GM23338 (cell line): ENCODE measurements around the gene CLEC5A. TPM values are rescaled to one million over a fixed set of nuclear protein-coding genes. Genes with fewer than 3 reads are reported as not detected.

Experiments
- ATAC-seq: fragments of 200-7000 bp; cut with Tn5 transposase; 3 replicates; pipeline ENCODE4 v1.9.1; 2020
- DNase-seq: peaks from one replicate; pipeline ENCODE4 v3.0.0-alpha.2; 2015; ENCODE audit warnings: low spot score
- H2AFZ ChIP-seq: fragments of 200-600 bp; sonication (generic); 2 replicates; pipeline ENCODE4 v1.8.0; 2016; ENCODE audit warnings: antibody characterized with exemption, mild to moderate bottlenecking, moderate library complexity
- H3F3A ChIP-seq: fragments of 200-600 bp; sonication (generic); replicated peaks from 2 replicates; pipeline ENCODE4 v1.8.0; 2017; ENCODE audit warnings: antibody characterized with exemption, mixed run types, low read depth
- H3K27ac ChIP-seq: fragments of 200-600 bp; sonication (generic); 2 replicates; pipeline ENCODE4 v1.6.1; 2016; ENCODE audit warnings: low read depth
- H3K27me3 ChIP-seq: fragments of 200-600 bp; sonication (generic); 2 replicates; pipeline ENCODE4 v1.8.0; 2016; ENCODE audit warnings: mild to moderate bottlenecking, mixed run types, moderate library complexity; ENCODE audit not compliant: insufficient read depth
- H3K36me3 ChIP-seq: fragments of 200-600 bp; sonication (generic); 2 replicates; pipeline ENCODE4 v1.8.0; 2016; ENCODE audit warnings: mild to moderate bottlenecking; ENCODE audit not compliant: insufficient read depth
- H3K4me1 ChIP-seq: fragments of 200-600 bp; sonication (generic); 2 replicates; pipeline ENCODE4 v1.8.0; 2016; ENCODE audit warnings: mild to moderate bottlenecking, moderate library complexity; ENCODE audit not compliant: insufficient read depth
- H3K4me2 ChIP-seq: fragments of 200-600 bp; sonication (generic); 2 replicates; pipeline ENCODE4 v1.7.1; 2017; ENCODE audit warnings: mixed run types
- H3K4me3 ChIP-seq: fragments of 200-600 bp; sonication (generic); 2 replicates; pipeline ENCODE4 v1.6.1; 2016; ENCODE audit warnings: mixed run types
- H3K79me2 ChIP-seq: fragments of 200-600 bp; sonication (generic); replicated peaks from 2 replicates; pipeline ENCODE4 v1.8.0; 2017; ENCODE audit warnings: mild to moderate bottlenecking; ENCODE audit not compliant: insufficient read depth
- H3K9me2 ChIP-seq: fragments of 200-600 bp; sonication (generic); 2 replicates; pipeline ENCODE4 v1.8.0; 2017; ENCODE audit not compliant: insufficient read depth
- H4K20me1 ChIP-seq: fragments of 200-600 bp; sonication (generic); replicated peaks from 2 replicates; pipeline ENCODE4 v1.8.0; 2017; ENCODE audit warnings: mild to moderate bottlenecking; ENCODE audit not compliant: insufficient read depth
- H3K27ac Mint-ChIP-seq: 2 replicates; pipeline ENCODE4 v1.8.0; 2020; ENCODE audit warnings: inconsistent platforms, mild to moderate bottlenecking, moderate library complexity, mixed read lengths
- H3K27me3 Mint-ChIP-seq: 3 replicates; pipeline ENCODE4 v1.8.0; 2022; ENCODE audit warnings: low read depth, mild to moderate bottlenecking, moderate library complexity, mixed read lengths, inconsistent platforms; ENCODE audit not compliant: insufficient read depth, poor library complexity
- H3K36me3 Mint-ChIP-seq: 3 replicates; pipeline ENCODE4 v1.8.0; 2021; ENCODE audit warnings: low read depth, mild to moderate bottlenecking, inconsistent platforms, moderate library complexity, mixed read lengths
- H3K4me1 Mint-ChIP-seq: 3 replicates; pipeline ENCODE4 v1.8.0; 2020; ENCODE audit warnings: mild to moderate bottlenecking, inconsistent platforms, mixed read lengths
- H3K4me3 Mint-ChIP-seq: 3 replicates; pipeline ENCODE4 v1.8.0; 2021; ENCODE audit warnings: moderate library complexity, mild to moderate bottlenecking, inconsistent platforms, mixed read lengths
- H3K9me3 Mint-ChIP-seq: 3 replicates; pipeline ENCODE4 v1.8.0; 2020; ENCODE audit warnings: moderate library complexity, mild to moderate bottlenecking, inconsistent platforms, mixed read lengths
- CREB1 ChIP-seq: fragments of 250-450 bp; sonication (Bioruptor Pico); IDR thresholded peaks from 2 replicates; pipeline ENCODE4 v1.5.0; 2020; ENCODE audit warnings: low read depth, mild to moderate bottlenecking, moderate library complexity
- EZH2 ChIP-seq: fragments of 200-600 bp; sonication (generic); IDR thresholded peaks from one replicate; pipeline ENCODE4 v1.8.0; 2017; ENCODE audit warnings: antibody characterized with exemption, mild to moderate bottlenecking, low read depth; ENCODE audit not compliant: unreplicated experiment
- EZH2phosphoT487 ChIP-seq: fragments of 200-600 bp; sonication (generic); IDR thresholded peaks from one replicate; pipeline ENCODE4 v1.8.1; 2018; ENCODE audit warnings: antibody characterized with exemption; ENCODE audit not compliant: unreplicated experiment
- JUNB ChIP-seq: IDR thresholded peaks from one replicate; pipeline ENCODE4 v1.6.1; 2016; ENCODE audit warnings: antibody characterized with exemption; ENCODE audit not compliant: unreplicated experiment
- NANOG ChIP-seq: IDR thresholded peaks from 2 replicates; pipeline ENCODE4 v1.6.1; 2016; ENCODE audit warnings: antibody characterized with exemption, borderline replicate concordance
- POLR2AphosphoS5 ChIP-seq: IDR thresholded peaks from 2 replicates; pipeline ENCODE4 v1.6.1; 2016; ENCODE audit warnings: antibody characterized with exemption, low read depth
- STAT1 ChIP-seq: IDR thresholded peaks from one replicate; pipeline ENCODE4 v1.6.1; 2016; ENCODE audit warnings: antibody characterized with exemption; ENCODE audit not compliant: unreplicated experiment
- ZNF114 ChIP-seq: fragments of 250-450 bp; sonication (Bioruptor Pico); IDR thresholded peaks from 2 replicates; pipeline ENCODE4 v1.5.0; 2020; ENCODE audit warnings: mild to moderate bottlenecking, moderate library complexity
- ZNF331 ChIP-seq: fragments of 250-450 bp; sonication (Bioruptor Pico); IDR thresholded peaks from 2 replicates; pipeline ENCODE4 v1.5.0; 2020; ENCODE audit warnings: low read depth, mild to moderate bottlenecking, moderate library complexity
- polyA plus RNA-seq: library from polyadenylated mRNA; unstranded; fragments of >200 nt; fragmentation: Nextera tagmentation; extraction: Ambion mirVana; gene quantifications from 2 replicates; pipeline ENCODE4 v1.2.1, GENCODE V29; 2016
- total RNA-seq: library from RNA; depleted of rRNA; stranded (reverse); fragments of >200 nt; shearing (Covaris generic); gene quantifications from 2 replicates; pipeline ENCODE4 v1.2.3, GENCODE V29; 2014
- TF ChIP-seq, protein P1 (sequence below), 2 experiments: fragments of 200-600 bp in 1 of 2; sonication (generic) in 1 of 2; conservative IDR thresholded peaks; 2 replicates each; pipeline versions ENCODE4 v1.5.1 to v1.6.1; 2016 to 2017; ENCODE audit warnings: antibody characterized with exemption in 2 of 2, low read depth in 2 of 2, mild to moderate bottlenecking in 2 of 2, moderate library complexity in 1 of 2
- TF ChIP-seq, protein P2 (sequence below): fragments of 250-450 bp; sonication (Bioruptor Pico); IDR thresholded peaks from 2 replicates; pipeline ENCODE4 v1.5.0; 2020; ENCODE audit warnings: mild to moderate bottlenecking, moderate library complexity
- TF ChIP-seq, protein P3 (sequence below): IDR thresholded peaks from 2 replicates; pipeline ENCODE4 v1.6.1; 2016; ENCODE audit warnings: antibody characterized with exemption
- TF ChIP-seq, protein P4 (sequence below): IDR thresholded peaks from one replicate; pipeline ENCODE4 v1.6.1; 2018; ENCODE audit warnings: antibody characterized with exemption; ENCODE audit not compliant: unreplicated experiment

Gene CLEC5A
- total and polyA plus RNA-seq, 2 experiments from 2014 or later: not detected

DNA sequence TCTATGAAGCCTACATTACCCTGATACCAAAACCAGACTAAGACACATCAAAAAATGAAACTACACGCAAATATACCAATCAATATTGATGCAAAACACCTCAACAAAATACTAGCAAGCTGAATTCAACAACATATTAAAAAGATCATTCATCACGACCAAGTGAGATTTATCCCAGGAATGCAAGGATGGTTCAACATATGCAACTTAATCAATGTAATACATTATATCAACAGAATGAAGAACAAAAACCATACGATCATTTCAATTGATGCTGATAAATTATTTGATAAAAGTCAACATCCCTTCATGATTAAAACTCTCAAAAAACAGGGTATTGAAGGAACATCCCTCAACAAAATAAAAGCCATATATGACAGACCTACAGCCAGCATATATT is 5.7 kb downstream of the CLEC5A start:
- Histone ChIP-seq H3K27ac (no peak overlapping the region), H4K20me1 (no peaks in the 10 kb centered on the region), H3K79me2 (no peaks in the 10 kb centered on the region), H3K4me1 (no peaks in the 10 kb centered on the region), H3K27me3 (no peaks in the 10 kb centered on the region), H3K9me2 (no peaks in the 10 kb centered on the region), H3K4me2 (no peak overlapping the region), H3K36me3 (no peaks in the 10 kb centered on the region), H3K4me3 (no peak overlapping the region), H3F3A (no peaks in the 10 kb centered on the region), H2AFZ (no peak overlapping the region)
- DNase-seq (no peak), ATAC-seq (no peak)
- TF ChIP-seq, protein P1, sequence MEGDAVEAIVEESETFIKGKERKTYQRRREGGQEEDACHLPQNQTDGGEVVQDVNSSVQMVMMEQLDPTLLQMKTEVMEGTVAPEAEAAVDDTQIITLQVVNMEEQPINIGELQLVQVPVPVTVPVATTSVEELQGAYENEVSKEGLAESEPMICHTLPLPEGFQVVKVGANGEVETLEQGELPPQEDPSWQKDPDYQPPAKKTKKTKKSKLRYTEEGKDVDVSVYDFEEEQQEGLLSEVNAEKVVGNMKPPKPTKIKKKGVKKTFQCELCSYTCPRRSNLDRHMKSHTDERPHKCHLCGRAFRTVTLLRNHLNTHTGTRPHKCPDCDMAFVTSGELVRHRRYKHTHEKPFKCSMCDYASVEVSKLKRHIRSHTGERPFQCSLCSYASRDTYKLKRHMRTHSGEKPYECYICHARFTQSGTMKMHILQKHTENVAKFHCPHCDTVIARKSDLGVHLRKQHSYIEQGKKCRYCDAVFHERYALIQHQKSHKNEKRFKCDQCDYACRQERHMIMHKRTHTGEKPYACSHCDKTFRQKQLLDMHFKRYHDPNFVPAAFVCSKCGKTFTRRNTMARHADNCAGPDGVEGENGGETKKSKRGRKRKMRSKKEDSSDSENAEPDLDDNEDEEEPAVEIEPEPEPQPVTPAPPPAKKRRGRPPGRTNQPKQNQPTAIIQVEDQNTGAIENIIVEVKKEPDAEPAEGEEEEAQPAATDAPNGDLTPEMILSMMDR (conservative IDR thresholded peaks at IDR 0.05; ENCODE audit: low read depth in 2 of 2): no peak
- TF ChIP-seq ZNF331 (CRISPR knock-in tag) (no peak), STAT1 (no peak), EZH2 (no peak), POLR2AphosphoS5 (no peak), JUNB (no peak), NANOG (no peak), CREB1 (CRISPR knock-in tag) (no peak), ZNF114 (CRISPR knock-in tag) (no peak), EZH2phosphoT487 (no peak)
- TF ChIP-seq, protein P2, sequence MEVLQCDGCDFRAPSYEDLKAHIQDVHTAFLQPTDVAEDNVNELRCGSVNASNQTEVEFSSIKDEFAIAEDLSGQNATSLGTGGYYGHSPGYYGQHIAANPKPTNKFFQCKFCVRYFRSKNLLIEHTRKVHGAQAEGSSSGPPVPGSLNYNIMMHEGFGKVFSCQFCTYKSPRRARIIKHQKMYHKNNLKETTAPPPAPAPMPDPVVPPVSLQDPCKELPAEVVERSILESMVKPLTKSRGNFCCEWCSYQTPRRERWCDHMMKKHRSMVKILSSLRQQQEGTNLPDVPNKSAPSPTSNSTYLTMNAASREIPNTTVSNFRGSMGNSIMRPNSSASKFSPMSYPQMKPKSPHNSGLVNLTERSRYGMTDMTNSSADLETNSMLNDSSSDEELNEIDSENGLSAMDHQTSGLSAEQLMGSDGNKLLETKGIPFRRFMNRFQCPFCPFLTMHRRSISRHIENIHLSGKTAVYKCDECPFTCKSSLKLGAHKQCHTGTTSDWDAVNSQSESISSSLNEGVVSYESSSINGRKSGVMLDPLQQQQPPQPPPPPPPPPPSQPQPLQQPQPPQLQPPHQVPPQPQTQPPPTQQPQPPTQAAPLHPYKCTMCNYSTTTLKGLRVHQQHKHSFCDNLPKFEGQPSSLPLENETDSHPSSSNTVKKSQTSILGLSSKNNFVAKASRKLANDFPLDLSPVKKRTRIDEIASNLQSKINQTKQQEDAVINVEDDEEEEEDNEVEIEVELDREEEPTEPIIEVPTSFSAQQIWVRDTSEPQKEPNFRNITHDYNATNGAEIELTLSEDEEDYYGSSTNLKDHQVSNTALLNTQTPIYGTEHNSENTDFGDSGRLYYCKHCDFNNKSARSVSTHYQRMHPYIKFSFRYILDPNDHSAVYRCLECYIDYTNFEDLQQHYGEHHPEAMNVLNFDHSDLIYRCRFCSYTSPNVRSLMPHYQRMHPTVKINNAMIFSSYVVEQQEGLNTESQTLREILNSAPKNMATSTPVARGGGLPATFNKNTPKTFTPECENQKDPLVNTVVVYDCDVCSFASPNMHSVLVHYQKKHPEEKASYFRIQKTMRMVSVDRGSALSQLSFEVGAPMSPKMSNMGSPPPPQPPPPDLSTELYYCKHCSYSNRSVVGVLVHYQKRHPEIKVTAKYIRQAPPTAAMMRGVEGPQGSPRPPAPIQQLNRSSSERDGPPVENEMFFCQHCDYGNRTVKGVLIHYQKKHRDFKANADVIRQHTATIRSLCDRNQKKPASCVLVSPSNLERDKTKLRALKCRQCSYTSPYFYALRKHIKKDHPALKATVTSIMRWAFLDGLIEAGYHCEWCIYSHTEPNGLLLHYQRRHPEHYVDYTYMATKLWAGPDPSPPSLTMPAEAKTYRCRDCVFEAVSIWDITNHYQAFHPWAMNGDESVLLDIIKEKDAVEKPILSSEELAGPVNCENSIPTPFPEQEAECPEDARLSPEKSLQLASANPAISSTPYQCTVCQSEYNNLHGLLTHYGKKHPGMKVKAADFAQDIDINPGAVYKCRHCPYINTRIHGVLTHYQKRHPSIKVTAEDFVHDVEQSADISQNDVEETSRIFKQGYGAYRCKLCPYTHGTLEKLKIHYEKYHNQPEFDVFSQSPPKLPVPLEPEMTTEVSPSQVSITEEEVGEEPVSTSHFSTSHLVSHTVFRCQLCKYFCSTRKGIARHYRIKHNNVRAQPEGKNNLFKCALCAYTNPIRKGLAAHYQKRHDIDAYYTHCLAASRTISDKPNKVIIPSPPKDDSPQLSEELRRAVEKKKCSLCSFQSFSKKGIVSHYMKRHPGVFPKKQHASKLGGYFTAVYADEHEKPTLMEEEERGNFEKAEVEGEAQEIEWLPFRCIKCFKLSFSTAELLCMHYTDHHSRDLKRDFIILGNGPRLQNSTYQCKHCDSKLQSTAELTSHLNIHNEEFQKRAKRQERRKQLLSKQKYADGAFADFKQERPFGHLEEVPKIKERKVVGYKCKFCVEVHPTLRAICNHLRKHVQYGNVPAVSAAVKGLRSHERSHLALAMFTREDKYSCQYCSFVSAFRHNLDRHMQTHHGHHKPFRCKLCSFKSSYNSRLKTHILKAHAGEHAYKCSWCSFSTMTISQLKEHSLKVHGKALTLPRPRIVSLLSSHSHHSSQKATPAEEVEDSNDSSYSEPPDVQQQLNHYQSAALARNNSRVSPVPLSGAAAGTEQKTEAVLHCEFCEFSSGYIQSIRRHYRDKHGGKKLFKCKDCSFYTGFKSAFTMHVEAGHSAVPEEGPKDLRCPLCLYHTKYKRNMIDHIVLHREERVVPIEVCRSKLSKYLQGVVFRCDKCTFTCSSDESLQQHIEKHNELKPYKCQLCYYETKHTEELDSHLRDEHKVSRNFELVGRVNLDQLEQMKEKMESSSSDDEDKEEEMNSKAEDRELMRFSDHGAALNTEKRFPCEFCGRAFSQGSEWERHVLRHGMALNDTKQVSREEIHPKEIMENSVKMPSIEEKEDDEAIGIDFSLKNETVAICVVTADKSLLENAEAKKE: no peak
- TF ChIP-seq, protein P3, sequence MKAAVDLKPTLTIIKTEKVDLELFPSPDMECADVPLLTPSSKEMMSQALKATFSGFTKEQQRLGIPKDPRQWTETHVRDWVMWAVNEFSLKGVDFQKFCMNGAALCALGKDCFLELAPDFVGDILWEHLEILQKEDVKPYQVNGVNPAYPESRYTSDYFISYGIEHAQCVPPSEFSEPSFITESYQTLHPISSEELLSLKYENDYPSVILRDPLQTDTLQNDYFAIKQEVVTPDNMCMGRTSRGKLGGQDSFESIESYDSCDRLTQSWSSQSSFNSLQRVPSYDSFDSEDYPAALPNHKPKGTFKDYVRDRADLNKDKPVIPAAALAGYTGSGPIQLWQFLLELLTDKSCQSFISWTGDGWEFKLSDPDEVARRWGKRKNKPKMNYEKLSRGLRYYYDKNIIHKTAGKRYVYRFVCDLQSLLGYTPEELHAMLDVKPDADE: no peak
- TF ChIP-seq, protein P4, sequence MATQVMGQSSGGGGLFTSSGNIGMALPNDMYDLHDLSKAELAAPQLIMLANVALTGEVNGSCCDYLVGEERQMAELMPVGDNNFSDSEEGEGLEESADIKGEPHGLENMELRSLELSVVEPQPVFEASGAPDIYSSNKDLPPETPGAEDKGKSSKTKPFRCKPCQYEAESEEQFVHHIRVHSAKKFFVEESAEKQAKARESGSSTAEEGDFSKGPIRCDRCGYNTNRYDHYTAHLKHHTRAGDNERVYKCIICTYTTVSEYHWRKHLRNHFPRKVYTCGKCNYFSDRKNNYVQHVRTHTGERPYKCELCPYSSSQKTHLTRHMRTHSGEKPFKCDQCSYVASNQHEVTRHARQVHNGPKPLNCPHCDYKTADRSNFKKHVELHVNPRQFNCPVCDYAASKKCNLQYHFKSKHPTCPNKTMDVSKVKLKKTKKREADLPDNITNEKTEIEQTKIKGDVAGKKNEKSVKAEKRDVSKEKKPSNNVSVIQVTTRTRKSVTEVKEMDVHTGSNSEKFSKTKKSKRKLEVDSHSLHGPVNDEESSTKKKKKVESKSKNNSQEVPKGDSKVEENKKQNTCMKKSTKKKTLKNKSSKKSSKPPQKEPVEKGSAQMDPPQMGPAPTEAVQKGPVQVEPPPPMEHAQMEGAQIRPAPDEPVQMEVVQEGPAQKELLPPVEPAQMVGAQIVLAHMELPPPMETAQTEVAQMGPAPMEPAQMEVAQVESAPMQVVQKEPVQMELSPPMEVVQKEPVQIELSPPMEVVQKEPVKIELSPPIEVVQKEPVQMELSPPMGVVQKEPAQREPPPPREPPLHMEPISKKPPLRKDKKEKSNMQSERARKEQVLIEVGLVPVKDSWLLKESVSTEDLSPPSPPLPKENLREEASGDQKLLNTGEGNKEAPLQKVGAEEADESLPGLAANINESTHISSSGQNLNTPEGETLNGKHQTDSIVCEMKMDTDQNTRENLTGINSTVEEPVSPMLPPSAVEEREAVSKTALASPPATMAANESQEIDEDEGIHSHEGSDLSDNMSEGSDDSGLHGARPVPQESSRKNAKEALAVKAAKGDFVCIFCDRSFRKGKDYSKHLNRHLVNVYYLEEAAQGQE: no peak
- Mint-ChIP-seq H3K27me3 (no peaks in the 10 kb centered on the region), H3K27ac (no peak overlapping the region), H3K36me3 (peaks cover 5% of the 10 kb centered on the region; the same call in 1 of the 3 replicates), H3K4me1 (no peaks in the 10 kb centered on the region), H3K9me3 (peaks cover 13% of the 10 kb centered on the region; the same call in 2 of the 3 replicates), H3K4me3 (no peak overlapping the region)
